Activated naive CD8-positive, alpha-beta T cell (primary cell): ENCODE results near the gene TMEM121.

Source experiments
- H3K27ac Mint-ChIP-seq: one replicate; pipeline ENCODE4 v1.8.0; 2021; ENCODE audit warnings: mixed read lengths
- H3K27me3 Mint-ChIP-seq: one replicate; pipeline ENCODE4 v1.8.0; 2021; ENCODE audit warnings: mixed read lengths
- H3K36me3 Mint-ChIP-seq: one replicate; pipeline ENCODE4 v1.8.0; 2021; ENCODE audit warnings: mixed read lengths
- H3K4me1 Mint-ChIP-seq: one replicate; pipeline ENCODE4 v1.8.0; 2021; ENCODE audit warnings: low read depth, mixed read lengths
- H3K4me3 Mint-ChIP-seq: one replicate; pipeline ENCODE4 v1.8.0; 2021; ENCODE audit warnings: mild to moderate bottlenecking, mixed read lengths
- H3K9me3 Mint-ChIP-seq: one replicate; pipeline ENCODE4 v1.8.0; 2021; ENCODE audit warnings: low read depth, mixed read lengths

TMEM121 gene

GRCh38 chr14:105492031-105492970 lies 34.1 kb upstream of the TMEM121 start:
- Mint-ChIP-seq H3K36me3 (no peaks in the 10 kb centered on the region), H3K4me1 (peaks cover 15% of the 10 kb centered on the region), H3K27me3 (no peaks in the 10 kb centered on the region), H3K4me3 (peak overlapping the region; percentile 87), H3K9me3 (no peaks in the 10 kb centered on the region), H3K27ac (peak overlapping the region; percentile 41)

DNA sequence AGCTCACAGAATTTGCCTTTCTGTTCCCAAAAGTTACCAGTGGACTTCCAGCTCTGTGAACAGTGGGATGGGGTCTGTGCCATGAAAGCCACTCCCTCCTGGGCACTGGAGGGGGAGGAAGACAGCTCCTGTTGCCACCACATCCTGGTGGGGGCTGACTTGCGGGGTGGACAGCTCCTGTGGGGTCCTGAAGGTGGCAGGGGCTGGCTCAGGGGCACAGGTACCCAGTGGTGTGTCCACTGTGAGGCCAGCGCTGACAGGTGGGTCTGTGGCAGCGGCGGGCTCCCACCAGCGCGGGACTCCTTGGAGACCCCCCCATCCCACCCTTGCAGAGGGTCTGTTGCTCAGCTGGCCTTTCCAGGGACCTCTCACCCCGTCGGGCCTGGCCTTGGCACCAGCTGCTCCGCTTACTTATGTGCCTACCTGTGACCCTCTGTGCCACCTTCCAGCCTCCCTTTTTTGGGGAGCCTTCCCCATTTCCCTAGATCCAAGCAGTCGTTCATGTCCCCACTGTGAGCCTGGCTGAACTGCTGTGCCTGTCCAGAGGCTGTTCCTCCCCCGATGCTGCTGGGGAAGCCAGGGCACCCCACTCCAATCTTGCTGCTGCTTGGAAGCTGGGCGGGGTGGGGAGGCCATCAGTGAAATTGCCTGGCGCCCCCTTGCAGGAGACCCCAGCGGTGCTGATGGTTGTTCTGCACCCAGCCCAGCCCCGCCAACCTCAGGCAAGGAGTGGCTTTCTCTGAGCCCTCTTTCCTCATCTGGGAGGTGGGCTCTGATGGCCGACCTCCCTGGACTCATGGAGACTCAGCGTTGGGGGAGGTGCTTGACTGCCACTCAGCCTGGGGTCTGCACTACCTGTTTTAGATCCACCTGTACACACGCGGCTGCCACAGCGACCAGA lies 33.2 kb upstream of the TMEM121 start:
- no peaks in the 10 kb centered on the region for H3K9me3 Mint-ChIP-seq
- no peaks in the 10 kb centered on the region for H3K36me3 Mint-ChIP-seq
- H3K27me3 Mint-ChIP-seq: no peaks in the 10 kb centered on the region
- no peak overlapping the region for H3K27ac Mint-ChIP-seq
- peak overlapping the region; percentile 27 for H3K4me3 Mint-ChIP-seq
- H3K4me1 Mint-ChIP-seq: peaks cover 12% of the 10 kb centered on the region

DNA sequence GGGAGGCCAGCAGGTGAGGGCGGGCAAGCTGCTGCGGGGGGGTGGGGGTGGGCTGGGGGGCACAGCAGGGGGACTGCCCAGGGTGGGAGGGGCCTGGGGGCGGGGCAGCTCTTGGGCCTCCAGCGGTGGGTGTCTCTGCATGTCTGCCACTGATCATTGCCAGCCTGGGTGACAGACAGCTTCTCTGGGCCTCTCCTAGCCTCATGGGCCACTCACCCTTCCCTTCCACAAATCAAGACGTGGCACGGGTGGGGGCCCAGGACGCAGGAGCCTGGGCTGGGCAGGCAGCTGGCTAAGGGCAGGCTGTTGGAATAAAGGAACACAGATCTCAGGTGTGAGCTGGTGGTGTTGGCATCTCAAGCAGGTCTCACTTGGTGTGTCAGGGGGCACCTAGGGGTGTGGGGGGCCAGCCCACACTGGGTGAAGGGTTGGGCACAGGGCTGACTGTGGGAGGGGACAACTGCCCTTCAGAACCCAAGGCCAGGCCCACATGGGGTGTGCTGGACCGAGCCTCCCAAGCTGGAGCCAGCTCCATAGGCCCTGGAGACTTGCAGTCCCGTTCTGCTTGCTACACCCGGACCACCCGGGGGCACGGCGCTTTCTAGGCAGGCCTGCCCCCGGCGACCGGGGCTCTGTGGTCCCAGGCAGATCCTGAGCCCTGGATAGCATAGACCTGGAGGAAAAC lies 32.3 kb upstream of the TMEM121 start:
- no peaks in the 10 kb centered on the region for H3K36me3 Mint-ChIP-seq
- peaks cover 10% of the 10 kb centered on the region for H3K4me1 Mint-ChIP-seq
- H3K9me3 Mint-ChIP-seq: no peaks in the 10 kb centered on the region
- no peak overlapping the region for H3K27ac Mint-ChIP-seq
- H3K27me3 Mint-ChIP-seq: no peaks in the 10 kb centered on the region
- no peak overlapping the region for H3K4me3 Mint-ChIP-seq

- Mint-ChIP-seq H3K27me3 (no peaks in the 10 kb centered on the region), H3K27ac (no peak overlapping the region), H3K36me3 (no peaks in the 10 kb centered on the region), H3K4me3 (no peak overlapping the region), H3K4me1 (peaks cover 4% of the 10 kb centered on the region), H3K9me3 (no peaks in the 10 kb centered on the region)
Measured at GRCh38 chr14:105494606-105494929, 31.8 kb upstream of the TMEM121 start.

GRCh38 chr14:105495101-105495989 lies 31.0 kb upstream of the TMEM121 start:
- H3K36me3 Mint-ChIP-seq: no peaks in the 10 kb centered on the region
- H3K4me1 Mint-ChIP-seq: peaks cover 3% of the 10 kb centered on the region
- H3K27me3 Mint-ChIP-seq: no peaks in the 10 kb centered on the region
- H3K27ac Mint-ChIP-seq: no peak overlapping the region
- no peak overlapping the region for H3K4me3 Mint-ChIP-seq
- H3K9me3 Mint-ChIP-seq: no peaks in the 10 kb centered on the region

- Mint-ChIP-seq H3K27ac (no peak overlapping the region), H3K4me1 (peaks cover 3% of the 10 kb centered on the region), H3K4me3 (no peak overlapping the region), H3K27me3 (no peaks in the 10 kb centered on the region), H3K36me3 (no peaks in the 10 kb centered on the region), H3K9me3 (no peaks in the 10 kb centered on the region)
Measured at GRCh38 chr14:105495990-105496830, 30.2 kb upstream of the TMEM121 start.

DNA sequence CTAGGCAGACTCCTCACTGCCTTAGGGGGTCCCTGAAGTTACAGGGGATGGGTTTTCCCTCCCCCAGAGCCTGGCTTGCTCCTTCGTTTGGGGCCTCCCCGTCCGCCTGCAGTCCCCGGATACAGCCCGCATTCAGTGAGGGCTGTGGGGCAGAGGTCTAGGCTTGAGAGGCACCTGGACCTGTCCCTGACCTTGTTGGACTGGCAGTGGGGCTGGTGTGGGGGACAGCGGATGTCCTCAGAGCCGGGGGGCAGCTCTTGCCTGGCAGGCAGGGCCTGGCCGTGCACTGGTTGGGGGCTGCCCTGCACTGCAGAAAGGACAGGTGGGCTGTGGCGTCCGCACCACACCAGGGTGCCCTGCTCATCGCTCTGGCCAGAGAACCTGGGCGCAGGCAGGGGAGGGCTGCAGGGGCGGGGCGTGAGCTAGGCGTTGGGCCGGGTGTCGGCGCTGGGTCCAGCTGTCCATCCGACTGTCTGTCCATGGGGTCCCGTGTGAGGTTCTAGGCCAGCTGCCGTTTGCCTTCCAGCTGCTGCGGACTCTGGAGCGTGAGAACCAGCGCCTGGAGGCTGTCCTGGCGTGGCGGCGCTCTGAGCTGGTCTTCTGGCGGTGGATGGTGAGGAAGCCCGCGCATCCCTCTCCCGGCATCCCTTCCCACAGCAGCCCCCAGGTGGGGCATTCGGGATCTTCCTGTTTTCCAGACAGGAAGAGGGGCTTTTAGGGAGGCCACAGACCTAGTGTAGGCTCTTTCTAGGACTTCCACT lies 29.4 kb upstream of the TMEM121 start:
- Mint-ChIP-seq H3K36me3 (no peaks in the 10 kb centered on the region), H3K4me1 (no peaks in the 10 kb centered on the region), H3K27me3 (no peaks in the 10 kb centered on the region), H3K9me3 (no peaks in the 10 kb centered on the region), H3K4me3 (no peak overlapping the region), H3K27ac (no peak overlapping the region)

DNA sequence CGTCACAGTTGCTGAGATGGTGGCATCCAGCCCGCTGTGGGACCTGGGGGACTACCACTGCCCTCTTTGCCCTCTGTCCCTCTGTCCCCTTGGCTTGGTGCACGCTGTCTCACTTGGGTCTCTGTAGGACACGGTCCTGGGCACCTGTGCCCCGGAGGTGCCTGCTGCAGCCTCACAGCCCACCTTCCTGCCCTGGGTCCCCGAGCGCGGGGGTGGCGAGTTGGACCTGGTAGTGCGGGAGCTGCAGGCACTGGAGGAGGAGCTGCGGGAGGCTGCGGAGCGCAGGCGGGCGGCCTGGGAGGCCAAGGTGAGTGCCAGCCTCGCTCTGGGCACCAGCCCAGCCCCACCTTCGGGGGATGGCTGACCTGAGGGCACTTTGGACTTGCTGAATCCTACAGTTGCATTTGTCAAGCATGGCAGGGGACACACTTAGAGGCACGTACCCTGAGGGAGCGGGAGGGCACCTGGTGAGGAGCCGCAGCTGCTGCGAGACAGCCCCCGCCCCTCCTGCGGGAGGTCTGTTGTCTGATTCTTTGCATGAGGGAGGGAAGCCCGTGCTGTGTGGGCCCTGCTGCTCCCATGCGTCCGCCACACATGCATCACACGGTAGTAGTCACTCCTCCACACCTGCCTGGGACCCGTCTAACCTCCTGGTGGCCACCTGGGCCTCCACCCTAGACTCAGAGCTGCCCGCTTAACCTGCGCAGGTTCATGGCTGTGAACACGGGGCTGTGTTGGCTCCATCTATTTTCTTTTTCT lies 28.5 kb upstream of the TMEM121 start:
- Mint-ChIP-seq H3K36me3 (no peaks in the 10 kb centered on the region), H3K4me3 (no peak overlapping the region), H3K9me3 (no peaks in the 10 kb centered on the region), H3K4me1 (no peaks in the 10 kb centered on the region), H3K27me3 (no peaks in the 10 kb centered on the region), H3K27ac (no peak overlapping the region)

DNA sequence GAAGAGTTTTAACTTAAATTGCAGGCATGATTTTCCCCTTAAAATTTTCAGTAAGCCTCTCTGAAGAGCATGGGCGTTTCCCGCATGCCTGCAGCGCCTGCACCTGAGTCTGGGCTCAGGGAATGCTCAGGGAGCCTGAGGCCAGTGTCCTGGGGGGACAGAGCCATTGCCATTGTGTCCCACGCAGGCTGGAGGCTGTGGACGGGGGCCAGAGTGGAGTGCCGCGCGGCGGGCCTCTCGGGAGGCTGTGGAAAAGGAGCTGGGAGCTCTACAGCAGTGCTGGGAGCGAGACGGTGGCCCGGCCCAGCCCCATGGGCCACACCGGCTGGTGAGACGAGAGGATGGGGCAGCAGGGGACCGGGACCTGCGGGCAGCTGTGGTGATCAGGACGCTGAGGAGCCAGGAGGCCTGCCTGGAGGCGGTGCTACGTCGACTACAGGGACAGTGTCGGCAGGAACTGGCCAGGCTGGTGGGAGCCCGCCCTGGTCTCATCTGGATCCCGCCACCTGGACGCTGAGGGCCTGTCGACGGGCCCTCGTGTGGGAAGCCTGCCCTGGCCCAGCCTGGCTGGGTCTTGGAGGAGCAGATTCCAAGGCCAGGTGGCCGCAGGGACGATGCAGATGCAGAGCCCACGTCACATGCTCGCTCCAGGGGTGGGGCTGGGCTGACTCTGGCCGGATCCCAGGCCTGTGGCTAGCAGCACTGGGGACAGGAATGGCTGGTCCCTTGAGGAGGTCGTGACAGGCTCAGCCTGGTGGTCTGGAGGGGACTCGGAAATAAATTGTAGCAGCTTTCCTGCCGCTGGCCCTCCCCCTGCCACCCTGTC lies 27.7 kb upstream of the TMEM121 start:
- Mint-ChIP-seq H3K36me3 (no peaks in the 10 kb centered on the region), H3K27me3 (no peaks in the 10 kb centered on the region), H3K4me3 (no peak overlapping the region), H3K27ac (no peak overlapping the region), H3K4me1 (no peaks in the 10 kb centered on the region), H3K9me3 (no peaks in the 10 kb centered on the region)

- Mint-ChIP-seq H3K9me3 (no peaks in the 10 kb centered on the region), H3K36me3 (no peaks in the 10 kb centered on the region), H3K27ac (no peak overlapping the region), H3K4me1 (no peaks in the 10 kb centered on the region), H3K27me3 (no peaks in the 10 kb centered on the region), H3K4me3 (no peak overlapping the region)
Measured at GRCh38 chr14:105499256-105500035, 26.9 kb upstream of the TMEM121 start.

GRCh38 chr14:105500036-105500725 lies 26.2 kb upstream of the TMEM121 start:
- no peak overlapping the region for H3K4me3 Mint-ChIP-seq
- H3K27me3 Mint-ChIP-seq: no peaks in the 10 kb centered on the region
- H3K27ac Mint-ChIP-seq: no peak overlapping the region
- no peaks in the 10 kb centered on the region for H3K36me3 Mint-ChIP-seq
- no peaks in the 10 kb centered on the region for H3K9me3 Mint-ChIP-seq
- no peaks in the 10 kb centered on the region for H3K4me1 Mint-ChIP-seq
